Measurements from ENCODE around the gene PHF19.

The PHF19 gene

DNA sequence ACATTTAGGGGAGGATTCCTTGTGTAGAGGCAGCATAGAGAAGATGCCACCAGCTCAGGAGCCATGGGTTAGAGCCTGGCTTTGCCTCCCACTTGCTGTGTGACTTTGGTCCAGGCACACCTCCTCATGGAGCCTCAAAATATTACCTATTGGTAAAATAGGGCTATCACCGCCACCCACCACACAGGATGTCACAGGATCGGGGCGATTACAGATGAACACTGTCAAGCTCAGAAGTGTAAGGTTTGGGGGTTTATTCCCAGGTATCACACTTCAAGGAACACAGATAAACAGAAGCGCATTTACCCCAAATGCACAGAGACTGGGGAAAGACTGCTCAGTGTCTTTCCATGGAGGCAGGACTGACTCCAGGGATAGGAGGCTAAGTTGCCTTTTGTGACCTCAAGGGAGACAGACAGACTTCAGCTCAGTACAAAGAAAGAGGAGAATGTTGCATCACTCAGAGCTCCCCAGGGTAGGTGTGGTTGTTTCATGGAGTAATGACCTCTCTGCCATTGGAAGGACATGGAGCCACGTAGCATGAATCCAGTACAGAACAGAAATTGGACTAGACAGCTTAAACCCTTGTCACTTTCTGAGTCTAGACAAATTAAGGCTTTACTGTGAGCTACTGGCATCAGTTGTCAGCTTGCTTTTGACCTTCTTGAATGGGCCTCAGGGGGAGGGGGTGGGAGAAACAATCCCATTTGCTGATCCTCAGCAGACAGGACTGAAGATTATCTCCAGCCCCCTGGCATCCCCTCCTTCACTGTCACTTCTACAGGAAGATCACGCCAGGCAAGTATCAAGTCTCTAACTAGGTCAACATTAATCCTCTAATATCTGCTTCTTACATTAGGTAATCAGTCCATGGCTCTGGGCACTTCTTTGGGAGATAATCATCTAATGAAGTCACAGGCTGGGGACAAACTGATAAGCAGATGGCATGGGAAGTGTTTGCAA is 43.1 kb upstream of the PHF19 start:
- Histone ChIP-seq H3K9ac (no peak overlapping the region), H3K4me2 (peak overlapping the region; percentile 1; the same call in 1 of the 2 replicates), H3K27me3 (no peaks in the 10 kb centered on the region), H3K4me1 (peaks cover 22% of the 10 kb centered on the region), H3K4me3 (no peak overlapping the region), H3K36me3 (no peaks in the 10 kb centered on the region), H3K27ac (no peak overlapping the region), H3K9me3 (no peaks in the 10 kb centered on the region), H4K20me1 (no peaks in the 10 kb centered on the region)
- peak; percentile 31; the same call in 1 of the 2 replicates for TF ChIP-seq Cebpa-rat (IDR thresholded peaks at IDR 0.05)

DNA sequence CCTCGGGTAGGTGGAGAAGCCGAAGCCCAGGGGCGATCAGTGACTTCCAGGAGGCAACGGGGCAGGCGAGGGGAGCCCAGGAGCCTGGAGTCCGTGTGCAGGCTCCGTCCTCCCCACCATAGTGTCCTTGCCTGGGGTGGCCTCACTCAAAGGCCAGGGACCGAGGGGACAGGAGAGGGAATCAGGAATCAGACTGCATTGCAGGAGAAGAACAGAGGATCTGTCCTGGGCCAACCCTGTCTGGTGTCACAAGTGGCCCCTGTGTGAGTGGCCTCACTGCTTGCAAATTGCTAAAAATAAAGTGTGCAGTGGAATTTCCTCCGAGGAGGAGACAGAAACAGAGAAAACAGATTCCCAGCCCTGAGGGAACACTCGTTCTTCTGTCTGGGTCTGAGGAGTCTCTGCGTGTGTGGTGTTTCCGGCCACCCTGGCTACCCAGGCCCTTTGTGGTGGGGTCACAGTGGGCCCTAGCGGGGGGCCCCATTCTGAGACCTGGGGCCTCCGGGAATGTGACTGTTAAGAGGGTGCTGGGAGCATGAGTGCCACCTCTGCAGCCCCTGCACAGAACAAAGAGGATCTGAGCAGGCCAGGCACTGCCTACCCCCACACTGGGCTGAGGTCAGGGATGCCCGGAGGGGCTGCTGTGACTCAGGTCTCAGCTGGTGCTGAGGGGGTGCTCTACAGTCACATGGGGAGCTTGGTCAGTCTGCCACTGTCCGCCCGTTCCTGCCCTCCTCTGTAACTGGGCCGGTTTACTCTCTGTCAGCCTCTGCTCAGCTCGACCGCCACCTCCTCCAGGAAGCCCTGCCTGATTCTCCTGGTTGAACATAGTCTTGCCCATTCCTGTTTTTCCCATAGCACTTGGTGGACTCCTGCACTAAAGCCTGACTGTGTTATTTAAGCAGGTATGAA is 42.2 kb upstream of the PHF19 start:
- Histone ChIP-seq H3K4me1 (peaks cover 13% of the 10 kb centered on the region), H3K9me3 (no peaks in the 10 kb centered on the region), H3K36me3 (no peaks in the 10 kb centered on the region), H3K9ac (no peak overlapping the region), H3K4me3 (no peak overlapping the region), H3K27ac (no peak overlapping the region), H3K27me3 (no peaks in the 10 kb centered on the region), H4K20me1 (no peaks in the 10 kb centered on the region), H3K4me2 (no peak overlapping the region)
- TF ChIP-seq Cebpa-rat (IDR thresholded peaks at IDR 0.05), result no peak

DNA sequence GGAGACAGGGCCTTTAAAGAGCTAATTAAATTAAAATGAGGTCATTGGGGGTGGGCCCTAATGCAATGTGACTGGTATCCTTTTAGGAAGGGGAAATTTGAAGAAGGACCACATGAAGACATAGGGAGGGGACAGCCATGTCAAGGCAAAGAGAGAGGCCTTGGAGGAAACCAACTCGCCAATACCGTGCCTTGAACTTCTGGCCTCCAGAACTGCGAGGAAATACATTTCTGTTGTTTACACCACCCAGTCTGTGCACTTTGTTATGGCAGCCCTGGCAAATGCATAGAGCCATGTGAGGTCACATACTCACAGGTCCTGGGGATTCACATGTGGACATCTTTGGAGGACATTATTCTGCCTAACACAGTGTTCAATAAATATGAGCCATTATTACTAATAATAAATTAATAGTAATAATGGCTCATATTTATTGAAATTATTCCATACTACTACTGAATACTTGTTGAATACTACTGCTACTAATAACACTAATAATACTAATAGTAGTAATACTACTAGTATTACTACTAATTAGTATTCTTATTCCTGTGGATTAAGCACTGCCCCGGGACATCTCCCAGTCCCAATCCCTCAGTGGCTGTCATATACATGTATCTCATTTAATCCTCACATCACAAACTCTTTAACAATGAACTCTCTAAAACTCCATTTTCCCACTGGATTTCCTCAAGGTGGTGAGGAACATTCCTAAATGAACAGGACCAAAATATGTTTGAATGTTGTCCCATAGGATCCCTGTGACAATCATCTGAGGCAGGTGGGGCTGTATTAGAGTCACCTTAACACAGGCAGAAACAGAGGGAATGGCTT is 41.2 kb upstream of the PHF19 start:
- Histone ChIP-seq H3K36me3 (no peaks in the 10 kb centered on the region), H3K9me3 (no peaks in the 10 kb centered on the region), H3K9ac (no peak overlapping the region), H4K20me1 (no peaks in the 10 kb centered on the region), H3K27ac (no peak overlapping the region), H3K4me2 (no peak overlapping the region), H3K4me1 (peaks cover 11% of the 10 kb centered on the region), H3K27me3 (no peaks in the 10 kb centered on the region), H3K4me3 (no peak overlapping the region)
- TF ChIP-seq Cebpa-rat (IDR thresholded peaks at IDR 0.05), result no peak

DNA sequence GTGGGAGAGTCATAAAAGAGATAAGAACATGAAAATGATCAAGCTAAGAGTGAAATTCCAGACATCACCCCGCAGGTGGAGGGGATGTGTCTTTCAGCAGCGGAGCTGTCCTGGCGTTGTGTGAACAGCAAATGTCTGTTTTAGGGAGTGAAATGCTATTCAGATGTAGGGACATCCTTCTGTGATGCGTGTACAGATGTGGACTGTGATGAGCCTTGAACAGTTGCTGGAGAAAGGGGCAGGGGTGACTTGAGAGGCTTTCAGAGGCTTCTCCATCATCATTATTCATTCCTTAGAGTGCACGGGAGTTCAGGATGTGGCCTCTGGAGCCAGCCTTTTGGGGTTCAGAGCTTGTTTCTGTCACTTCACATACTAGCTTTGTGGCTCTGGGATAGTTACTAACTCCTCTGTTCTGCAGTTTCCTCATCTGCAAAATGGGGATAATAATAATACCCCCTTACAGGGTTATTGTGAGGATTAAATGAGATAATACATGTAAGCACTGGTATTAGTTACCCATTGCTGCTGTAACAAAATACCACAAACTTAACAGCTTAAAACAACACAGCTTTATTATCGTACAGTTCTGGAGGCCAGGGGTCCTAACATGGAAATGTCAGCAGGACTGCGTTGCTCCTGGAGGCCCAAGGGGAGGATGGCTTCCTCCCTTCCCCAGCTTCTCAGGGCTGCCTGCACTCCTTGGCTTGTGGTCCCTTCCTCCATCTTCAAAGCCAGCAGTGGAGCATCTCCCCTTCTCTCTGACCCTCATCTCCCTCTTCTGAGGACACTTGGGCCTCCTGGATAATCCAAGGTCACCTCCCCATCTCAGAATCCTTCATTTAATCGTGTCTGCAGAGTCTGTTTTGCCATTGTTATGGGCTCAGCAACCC is 40.2 kb upstream of the PHF19 start:
- Histone ChIP-seq H3K27ac (no peak overlapping the region), H4K20me1 (no peaks in the 10 kb centered on the region), H3K27me3 (no peaks in the 10 kb centered on the region), H3K4me2 (no peak overlapping the region), H3K4me3 (no peak overlapping the region), H3K4me1 (peaks cover 11% of the 10 kb centered on the region), H3K9ac (no peak overlapping the region), H3K9me3 (no peaks in the 10 kb centered on the region), H3K36me3 (no peaks in the 10 kb centered on the region)
- no peak for TF ChIP-seq Cebpa-rat (IDR thresholded peaks at IDR 0.05)

DNA sequence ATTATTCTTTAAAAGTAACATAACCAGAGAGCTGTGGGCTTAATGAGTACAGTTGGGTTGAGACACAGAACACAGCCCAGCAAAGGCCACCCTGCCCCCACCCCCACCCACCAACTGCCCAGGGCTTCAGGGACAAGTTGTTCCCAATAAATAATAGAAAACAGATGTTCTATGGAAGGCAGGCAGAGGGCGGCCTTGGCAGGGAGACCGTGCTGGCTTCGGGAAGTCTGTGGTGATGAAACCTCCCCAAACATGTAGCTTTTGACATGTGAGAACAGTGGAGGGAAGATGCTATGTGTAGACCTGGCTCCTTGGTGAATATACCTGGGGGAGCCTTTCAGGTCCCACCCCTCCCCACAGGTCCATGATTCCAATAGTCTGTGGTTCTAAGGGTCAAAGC is 39.6 kb upstream of the PHF19 start:
- H3K4me2 ChIP-seq, result no peak overlapping the region
- no peaks in the 10 kb centered on the region for H3K27me3 ChIP-seq
- peaks cover 11% of the 10 kb centered on the region for H3K4me1 ChIP-seq
- no peaks in the 10 kb centered on the region for H3K9me3 ChIP-seq
- no peaks in the 10 kb centered on the region for H3K36me3 ChIP-seq
- no peak overlapping the region for H3K4me3 ChIP-seq
- no peak for TF ChIP-seq Cebpa-rat (IDR thresholded peaks at IDR 0.05)
- no peaks in the 10 kb centered on the region for H4K20me1 ChIP-seq
- H3K27ac ChIP-seq, result no peak overlapping the region
- H3K9ac ChIP-seq, result no peak overlapping the region

DNA sequence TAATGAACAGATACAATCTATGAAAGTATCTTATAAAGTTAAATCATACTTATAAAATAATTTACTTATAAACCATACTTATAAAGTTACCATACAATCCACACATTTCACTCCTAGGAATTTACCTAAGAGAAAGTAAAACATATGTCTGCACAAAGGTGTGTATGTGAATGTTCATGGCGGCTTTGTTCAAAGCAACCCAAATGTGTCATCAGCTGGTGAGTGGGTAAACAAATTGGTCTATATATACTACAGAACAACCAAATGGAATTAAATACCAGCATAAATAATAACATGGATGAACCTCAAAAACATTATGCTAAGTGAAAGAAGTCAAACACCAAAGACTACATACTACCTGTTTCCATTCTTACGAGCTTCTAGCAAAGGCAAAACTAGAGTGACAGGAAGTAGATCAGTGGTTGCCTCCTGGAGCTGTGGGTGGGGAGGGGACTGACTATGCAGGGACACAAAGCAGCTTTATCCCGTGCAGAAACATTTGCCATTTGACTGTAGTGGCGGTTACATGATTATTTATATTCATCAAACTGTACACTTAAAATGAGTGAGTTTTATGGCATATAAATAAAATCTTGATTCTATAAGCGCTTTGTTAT is 39.0 kb upstream of the PHF19 start:
- Histone ChIP-seq H3K27me3 (no peaks in the 10 kb centered on the region), H3K4me1 (peaks cover 10% of the 10 kb centered on the region), H3K9me3 (no peaks in the 10 kb centered on the region), H4K20me1 (no peaks in the 10 kb centered on the region), H3K27ac (no peak overlapping the region), H3K9ac (no peak overlapping the region), H3K4me2 (no peak overlapping the region), H3K4me3 (no peak overlapping the region), H3K36me3 (peaks cover 4% of the 10 kb centered on the region; the same call in 1 of the 2 replicates)
- TF ChIP-seq Cebpa-rat (IDR thresholded peaks at IDR 0.05), result no peak

DNA sequence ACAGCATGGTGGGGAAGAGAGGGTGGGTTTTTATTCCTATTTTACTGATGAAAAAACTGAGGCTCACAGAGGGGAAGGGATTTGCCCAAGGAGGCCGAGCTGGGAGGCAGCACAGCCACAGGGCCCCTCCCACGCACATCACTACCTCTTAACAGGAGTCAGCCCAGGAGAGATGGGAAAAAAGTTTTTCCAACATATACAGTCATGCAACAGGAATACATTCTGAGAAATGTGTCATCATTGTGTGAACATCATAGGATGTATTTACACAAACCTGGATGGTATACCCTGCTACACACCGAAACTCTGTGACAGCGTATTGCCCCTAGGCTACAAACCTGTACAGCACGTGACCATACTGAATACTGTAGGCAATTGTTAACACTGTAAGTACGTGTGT is 38.0 kb upstream of the PHF19 start:
- H3K4me2 ChIP-seq, result no peak overlapping the region
- no peak overlapping the region for H3K27ac ChIP-seq
- peaks cover 5% of the 10 kb centered on the region for H3K4me1 ChIP-seq
- no peaks in the 10 kb centered on the region for H3K27me3 ChIP-seq
- no peak overlapping the region for H3K9ac ChIP-seq
- peaks cover 5% of the 10 kb centered on the region; the same call in 1 of the 2 replicates for H3K36me3 ChIP-seq
- no peak overlapping the region for H3K4me3 ChIP-seq
- H4K20me1 ChIP-seq, result no peaks in the 10 kb centered on the region
- no peak for TF ChIP-seq Cebpa-rat (IDR thresholded peaks at IDR 0.05)
- H3K9me3 ChIP-seq, result no peaks in the 10 kb centered on the region

DNA sequence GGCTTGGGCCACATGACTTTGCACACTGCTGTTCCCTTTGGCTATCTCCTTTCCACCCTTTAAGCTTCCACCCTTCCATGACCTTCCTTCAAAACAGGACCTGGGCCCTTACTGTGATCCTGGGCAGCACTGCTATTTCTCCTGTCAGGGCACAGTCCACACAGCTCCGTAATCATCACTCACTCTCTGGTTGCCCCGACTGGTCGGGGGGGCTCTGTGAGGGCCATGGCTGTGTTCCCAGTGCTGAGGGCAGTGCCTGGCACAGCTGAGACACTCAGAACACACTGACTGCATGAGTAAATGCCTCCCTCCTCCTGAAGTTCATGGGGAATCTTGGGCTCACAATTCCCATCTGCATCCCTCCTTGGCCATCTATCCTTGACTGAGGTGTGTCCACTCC is 37.4 kb upstream of the PHF19 start:
- TF ChIP-seq Cebpa-rat (IDR thresholded peaks at IDR 0.05), result no peak
- Histone ChIP-seq H3K4me1 (peaks cover 11% of the 10 kb centered on the region), H3K9me3 (no peaks in the 10 kb centered on the region), H4K20me1 (no peaks in the 10 kb centered on the region), H3K27me3 (no peaks in the 10 kb centered on the region), H3K36me3 (peaks cover 5% of the 10 kb centered on the region; the same call in 1 of the 2 replicates), H3K4me2 (no peak overlapping the region), H3K9ac (no peak overlapping the region), H3K27ac (no peak overlapping the region), H3K4me3 (no peak overlapping the region)
